HG03097 (cell line): ENCODE data around the gene PTPA.
"Not testable (repeated sequence)": the region's sequence is repeated elsewhere in the genome, so short reads cannot be mapped to it uniquely, and the experiment has no call there.

ENCODE experiments used
- ATAC-seq: cut with Tn5 transposase; IDR thresholded peaks from one replicate; pipeline ENCODE4 v1.9.1; 2021; ENCODE audit not compliant: unreplicated experiment, low FRiP score

Gene PTPA

DNA sequence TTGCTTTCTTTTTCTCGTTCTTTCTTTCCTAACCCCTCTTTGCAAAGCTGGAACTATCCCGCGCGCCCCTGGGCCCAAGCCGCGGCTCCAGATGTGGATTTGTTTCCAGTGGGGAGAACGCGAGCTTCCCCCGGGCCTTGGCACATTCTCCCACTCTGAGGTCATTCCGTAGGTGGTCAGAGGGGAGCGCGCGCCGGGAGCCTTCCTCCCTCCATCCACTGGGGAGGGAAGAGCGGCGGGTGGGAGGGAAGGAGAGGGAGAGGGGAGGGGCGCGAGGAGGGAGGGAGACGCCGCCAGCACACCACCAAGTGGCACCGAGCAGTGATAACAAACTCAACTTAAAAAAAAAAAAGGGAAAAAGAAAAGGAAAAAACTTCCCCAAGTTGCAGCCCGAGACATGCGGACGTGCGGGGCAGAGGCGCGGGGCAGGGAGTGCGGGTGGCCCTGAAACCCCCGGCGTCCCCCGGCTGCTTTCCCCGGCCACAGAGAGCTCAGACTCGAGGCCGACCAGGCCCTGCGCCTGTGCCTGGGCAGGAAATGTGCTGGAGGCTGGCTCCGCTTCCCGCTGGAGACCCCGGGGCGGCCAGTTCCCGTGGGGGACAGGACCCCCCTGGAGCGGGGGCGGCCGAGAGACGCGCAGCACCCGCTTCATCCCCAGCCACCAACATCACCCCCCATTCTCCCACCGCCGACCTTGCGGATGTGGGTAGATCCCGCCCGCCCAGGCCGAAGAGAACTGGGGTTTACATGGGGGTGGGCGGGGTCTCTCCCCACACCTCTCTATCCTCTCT lies 63.7 kb downstream of the PTPA start:
- ATAC-seq: no peak

DNA sequence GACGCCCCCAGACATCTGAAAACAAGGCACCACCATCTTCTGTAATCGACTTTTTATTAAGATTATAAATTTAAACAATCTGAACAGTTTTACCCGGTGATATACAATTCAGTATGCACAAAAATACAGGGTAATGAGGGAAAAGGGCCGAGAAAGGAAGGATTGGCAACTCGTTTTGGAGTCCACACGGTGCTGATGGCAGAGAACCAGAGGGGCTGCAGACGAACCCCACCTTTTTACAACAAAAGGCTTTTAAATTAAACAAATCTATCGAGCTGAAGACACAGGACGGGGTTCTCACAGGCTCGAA lies 64.3 kb downstream of the PTPA start:
- ATAC-seq: no peak

DNA sequence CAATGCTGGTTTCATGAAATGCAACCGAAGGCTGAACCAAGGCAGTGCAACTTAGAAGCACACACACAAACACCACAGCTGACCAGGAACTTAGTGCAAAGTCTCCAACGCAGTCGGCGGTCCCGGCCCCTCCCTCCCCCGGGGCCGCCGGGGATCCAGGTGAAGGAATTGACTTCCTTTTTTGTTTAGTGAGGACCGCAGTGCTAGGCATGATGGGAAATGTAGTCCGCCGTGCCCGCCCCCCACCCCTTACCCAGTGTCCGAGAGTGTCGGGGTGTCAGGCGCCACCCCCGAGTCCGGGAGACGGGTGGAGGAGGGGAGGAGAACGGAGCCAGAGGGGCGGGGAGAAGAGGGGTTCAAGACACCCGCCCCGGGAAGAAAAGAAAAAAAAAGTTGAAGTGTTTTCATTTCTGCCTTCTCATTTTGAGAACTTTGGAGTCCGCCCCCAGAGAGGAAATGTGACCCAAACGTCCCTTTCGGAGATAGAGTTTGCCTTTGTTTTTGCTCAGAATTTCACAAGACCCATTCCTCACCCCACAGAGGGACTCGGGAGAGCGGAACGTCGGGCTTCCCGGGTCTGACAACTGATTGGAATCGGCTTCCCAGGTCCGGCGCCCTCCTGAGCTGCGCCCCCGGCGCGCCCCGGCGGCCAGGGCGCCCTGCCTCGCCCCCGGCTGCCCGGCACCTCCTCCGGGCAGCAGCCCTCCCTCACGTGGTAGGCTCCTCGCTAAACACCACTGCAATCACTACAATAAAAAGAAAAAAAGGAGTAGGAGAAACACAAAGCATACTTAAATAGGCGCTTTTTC lies 64.8 kb downstream of the PTPA start:
- no peak for ATAC-seq

DNA sequence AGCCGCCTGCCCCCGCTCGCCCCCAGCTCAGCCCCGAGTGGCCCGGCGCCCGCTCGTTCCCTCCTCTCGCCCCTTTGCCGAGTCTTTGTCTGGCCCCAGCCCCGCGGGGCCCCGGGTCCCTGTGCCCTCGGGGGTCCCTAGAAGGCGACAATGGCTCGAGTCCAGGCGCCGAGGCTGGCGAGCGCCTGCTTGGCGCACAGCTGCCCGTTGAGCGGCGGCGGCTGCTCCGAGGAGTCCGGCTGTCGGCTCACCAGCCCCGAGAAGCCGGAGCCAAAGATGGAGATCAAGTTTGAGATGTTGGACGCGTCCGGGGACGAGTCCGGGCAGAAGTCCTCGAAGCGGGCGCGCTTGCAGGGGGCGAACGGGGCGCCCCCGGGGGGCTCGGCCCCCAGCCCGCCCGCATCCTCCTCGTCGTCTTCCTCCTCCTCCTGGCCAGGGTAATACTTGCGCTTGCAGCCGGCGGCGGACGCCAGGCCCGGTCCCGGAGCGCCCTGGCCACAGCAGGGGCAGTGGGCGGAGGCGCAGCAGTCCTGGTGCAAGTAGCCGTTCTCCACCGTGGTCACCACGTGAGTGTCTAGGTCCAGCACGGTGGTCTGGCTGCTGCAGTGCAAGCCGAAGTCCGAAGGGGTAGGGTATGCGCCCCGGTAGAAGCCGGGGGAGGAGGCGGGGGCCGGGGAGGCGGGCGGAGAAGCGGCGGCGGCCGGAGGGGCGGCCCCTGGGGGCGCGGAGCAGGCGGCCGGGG lies 65.7 kb downstream of the PTPA start:
- no peak for ATAC-seq

DNA sequence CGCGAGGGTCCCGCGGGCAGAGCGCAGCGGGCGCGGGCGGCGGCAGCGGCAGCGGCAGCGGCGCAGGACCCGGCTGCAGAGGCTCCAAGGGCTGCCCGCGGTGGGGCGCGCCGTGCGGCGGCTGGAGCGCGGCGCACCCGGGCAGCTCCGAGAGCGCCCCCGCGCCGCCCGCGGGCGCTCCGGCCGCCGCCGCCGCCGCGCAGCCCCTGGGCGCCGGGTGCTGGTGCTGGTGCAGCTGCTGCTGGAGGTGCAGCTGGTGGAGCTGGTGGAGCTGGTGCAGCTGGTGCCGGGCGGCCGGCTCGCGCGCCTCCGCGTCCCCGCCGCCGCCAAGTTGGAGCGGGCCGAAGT lies 66.2 kb downstream of the PTPA start:
- peak; percentile 12 for ATAC-seq

DNA sequence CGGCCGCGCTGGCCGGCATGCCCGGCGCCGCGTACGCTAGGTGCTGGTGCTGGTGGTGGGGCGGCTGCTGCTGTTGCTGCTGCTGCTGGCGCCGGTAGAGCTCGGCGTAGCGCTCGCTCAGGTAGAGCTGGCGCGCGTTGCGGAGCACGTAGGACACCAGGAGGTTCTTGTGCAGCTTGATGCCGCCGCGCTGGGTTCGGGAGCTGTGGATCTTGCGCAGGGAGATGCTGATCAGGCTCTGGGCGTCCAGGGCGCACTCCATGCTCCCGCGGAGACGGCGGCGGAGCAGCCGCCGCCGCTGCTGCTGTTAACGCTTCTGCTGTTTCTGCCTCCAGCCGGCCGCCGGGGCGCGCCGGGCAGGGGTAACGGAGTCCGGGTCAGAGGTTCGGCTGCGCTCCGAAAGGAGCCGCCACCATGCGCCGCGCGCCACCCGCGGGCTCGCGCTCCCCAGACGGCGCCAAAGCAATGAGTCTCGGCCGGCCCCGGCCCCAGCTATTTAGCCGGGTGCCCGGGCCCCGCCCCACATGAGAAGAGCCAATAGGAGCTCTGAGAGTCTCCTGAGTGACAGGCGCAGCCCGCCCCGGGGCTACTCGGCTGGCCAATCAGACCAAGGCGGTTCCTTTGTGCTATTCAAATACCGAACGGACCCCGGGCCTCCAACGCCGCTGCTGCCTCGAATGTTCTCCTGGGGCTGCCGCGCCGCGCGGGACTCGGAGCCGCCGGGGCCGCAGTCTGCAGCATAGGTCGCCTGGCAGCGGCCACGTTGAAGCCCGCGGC lies 66.8 kb downstream of the PTPA start, which contains the start of gene IER5L:
TSS of gene IER5L (minus strand) at position 471 of the 777 bp plus-strand sequence. CDS start at position 262, 209 bp downstream.
- peak; percentile 62 for ATAC-seq

DNA sequence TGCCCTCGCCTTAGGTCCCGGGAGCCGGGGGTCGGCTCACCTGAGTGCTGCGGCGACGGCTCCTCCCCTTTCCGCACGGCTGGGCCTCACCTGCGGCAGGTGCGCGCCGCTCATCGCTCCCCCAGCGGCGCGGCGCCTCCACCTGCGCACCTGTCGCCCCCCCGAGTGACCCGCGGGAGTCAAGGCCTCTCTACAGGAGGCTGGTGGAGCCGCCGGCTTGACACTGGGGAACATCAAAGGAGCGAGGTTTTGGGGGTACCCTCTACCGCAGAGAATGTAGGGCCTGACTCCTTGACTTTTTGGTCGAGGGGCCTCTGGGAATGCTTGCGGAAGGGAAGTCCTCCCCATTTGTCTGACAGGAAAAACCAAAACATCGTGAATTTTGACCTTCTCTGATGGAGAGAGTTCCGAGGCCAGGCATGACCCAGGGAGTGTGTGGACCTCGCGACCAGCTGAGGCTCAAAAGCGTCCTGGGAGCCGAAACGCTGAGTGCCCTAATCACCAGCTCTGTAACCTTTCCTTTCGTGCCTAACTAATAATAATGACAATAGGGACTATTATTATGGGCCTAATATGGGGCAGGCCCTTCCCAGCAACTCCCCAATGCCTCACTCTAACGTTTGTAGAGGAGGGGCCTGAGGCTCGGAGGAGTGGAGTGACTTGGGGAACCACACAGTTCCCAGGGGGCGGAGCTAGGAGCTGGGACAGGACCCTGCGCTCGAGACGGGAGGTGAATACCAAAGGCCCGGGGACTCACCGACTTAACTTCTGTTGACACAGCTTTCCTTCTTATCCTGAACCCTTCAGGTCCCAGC lies 67.6 kb downstream of the PTPA start:
- no peak for ATAC-seq

DNA sequence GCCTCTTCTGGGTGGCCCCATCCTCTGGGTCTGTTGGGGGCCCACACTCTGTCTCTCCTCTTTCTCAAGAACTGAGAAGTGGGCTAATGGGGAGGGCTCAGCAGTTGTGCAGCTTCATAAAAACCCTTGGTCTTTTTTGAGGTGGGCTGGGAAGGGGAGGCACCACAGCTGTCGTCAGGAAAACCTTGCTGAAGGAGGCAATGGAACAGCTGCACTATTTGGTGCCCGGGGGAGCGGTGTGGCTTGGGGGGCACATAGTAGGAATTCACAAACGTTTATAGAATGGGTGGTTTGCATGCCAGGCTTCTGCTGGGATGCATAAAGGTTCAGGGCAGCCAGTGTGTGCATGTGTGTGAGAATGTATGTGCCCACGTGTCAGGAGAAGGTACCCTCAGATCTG lies 70.0 kb downstream of the PTPA start:
- ATAC-seq: no peak

DNA sequence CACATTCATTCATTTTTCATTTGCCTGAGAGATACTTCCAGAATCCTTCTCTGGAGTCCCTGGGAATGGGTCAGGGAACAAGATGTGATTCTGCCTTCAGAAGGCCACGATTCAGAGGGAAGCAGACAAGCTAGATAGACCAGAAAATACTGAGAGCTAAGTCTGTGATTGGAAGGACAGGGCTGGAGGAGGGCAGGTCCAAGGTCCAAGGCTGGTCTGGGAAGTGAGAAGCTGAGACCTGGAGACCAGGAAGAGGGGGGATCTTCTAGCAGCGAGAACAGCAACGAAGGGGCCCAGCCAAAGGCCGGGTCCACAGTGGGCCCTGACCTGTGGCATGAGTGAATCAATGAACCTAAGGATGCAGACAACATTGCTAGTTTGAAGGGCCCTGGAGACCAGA lies 70.9 kb downstream of the PTPA start:
- no peak for ATAC-seq

DNA sequence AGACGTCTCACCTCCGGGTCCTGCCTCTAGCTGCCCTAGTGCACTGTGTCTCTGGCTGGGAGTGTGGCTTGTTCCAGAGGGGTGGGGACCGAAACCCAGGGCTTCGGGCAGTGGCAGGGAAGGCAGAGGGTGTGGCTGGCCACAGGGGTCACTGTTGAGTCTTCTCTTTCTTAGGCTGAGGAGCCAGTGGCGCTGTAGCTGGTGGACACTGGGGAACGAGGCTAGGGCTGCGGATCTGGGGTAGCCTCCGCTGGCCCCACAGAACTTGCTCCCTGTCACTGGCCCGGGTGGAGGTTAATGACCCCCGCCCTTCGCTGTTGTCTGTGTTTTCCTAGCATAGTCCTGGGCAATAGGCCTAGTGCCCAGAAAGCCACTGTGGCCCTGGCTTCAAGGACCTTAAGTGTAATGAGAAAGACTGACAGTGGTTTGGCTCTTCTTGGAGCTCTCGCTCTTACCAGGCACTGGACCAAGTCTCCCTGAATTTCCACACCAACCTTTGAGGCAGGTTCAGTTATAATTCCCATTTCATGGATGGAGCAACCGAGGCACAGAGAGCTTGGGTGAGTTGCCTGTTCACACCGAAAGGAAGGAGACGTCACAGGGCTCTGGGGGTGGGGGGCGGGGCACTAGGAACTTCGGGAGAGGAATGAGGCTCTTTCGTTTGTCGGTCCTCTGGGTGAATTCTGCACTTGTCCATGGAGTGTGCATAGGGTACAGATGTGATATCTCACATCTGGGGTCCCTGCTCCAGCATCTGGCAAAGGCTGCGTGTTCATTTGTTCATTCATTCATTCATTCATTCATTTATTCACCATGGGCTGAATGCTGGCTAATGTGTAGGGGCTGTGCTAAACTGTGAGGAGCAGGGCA lies 71.6 kb downstream of the PTPA start:
- ATAC-seq: no peak

DNA sequence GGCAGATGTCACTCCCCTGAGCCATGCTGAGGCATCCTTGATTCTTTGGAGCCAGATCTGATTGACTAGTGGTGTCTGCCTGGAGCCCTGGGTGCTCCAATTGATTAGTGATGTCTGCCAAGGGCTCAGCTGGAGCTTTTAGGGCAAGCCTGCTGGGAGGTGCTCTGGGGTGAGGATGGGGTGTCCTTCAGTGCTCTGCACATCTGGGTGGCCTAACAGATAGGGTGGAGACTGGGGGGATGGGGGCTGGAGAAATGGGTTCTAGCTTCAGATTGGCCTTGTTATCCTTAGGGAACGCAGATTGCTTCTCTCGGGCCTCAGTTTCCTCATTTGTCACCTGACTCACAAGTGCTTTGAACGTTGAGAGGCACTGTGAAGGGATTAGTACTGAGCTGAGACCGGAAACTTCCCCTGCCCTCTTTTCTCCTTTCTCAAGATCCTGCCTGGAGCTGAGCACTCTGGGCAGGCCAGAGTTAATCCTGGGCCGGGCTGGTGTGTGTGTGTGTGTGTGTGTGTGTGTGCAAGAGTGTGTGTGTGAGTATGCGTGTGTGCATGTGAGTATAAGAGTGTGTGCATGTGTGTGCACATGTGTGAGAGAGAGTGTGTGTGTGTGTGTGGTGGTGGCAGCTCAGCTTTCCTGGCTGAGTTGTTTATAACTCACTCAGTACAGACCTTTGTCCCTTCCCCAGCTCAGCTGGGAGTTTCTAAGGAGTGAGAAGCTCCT lies 72.4 kb downstream of the PTPA start:
- no peak for ATAC-seq

DNA sequence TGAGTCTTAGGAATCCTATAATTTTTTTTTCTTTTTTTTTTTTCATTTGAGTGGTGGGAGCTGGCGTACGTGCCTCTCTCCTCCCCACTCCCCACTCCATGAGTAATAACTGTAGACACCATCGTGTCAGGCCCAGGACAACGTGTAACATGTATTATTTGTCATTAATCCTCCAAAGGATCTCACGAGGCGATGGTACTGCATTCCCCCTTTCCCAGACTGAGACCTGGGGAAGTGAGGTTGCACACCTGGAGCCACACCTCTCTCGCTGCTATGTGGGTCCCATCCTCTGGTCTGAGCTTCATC lies 73.0 kb downstream of the PTPA start:
- ATAC-seq: no peak

DNA sequence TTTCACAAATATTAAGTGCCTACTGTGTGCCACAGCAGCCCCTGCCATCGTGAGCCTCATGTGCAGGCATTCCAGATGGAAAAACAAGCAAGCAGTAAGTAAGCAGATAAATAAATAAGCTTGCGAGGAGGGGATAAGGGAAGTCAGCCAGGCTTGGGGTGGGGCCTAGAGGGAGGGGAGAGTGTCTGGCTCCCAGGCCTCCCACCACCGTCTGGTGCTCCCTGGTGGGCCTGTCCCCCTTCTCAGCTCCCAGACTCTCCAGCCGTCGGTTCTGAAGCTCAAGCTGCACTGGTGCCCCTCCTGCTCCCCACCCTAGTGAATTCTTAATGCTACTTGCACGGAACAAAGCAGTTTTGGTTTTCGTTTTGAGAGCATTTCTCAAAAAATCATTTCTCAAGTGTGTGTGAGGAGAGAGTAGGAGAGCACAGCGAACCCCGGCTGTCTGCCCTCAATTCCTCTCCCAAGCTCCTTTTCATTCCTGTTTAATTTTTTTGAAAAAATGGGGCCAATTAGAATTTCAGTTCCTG lies 73.4 kb downstream of the PTPA start:
- no peak for ATAC-seq

DNA sequence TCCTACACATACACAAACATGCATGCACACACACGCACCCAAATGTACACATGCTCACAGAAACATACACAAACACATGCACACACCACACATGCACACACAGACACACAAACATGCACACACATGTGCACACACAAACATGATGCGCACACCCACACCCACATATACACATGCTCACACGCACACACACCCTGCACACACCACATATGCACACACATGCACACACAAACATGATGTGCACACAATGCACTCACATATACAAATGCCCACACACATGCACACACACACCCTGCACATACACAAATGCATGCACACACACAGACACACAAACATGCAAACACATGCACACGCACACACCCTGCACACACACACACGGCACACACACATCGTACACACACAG lies 74.2 kb downstream of the PTPA start:
- ATAC-seq: no peak

DNA sequence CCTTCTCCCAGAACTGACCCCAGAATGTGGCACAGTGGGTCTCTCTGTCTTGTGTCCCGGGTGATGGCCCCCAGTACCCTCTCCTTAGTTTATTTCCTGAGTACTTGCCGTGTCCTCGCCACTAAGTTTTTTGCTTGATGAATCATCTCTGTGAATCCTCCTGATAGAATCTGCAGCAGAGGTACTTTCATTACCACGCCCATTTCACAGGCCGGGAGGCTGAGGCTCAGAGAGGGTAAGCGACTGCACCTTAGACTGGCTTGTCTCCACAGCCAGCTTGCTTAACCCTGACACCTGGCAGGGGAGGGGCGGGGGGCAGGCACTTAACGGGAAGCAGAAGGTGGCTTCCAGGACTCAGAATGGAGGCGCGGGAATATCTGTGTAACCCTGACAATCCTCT lies 74.8 kb downstream of the PTPA start:
- ATAC-seq: no peak

DNA sequence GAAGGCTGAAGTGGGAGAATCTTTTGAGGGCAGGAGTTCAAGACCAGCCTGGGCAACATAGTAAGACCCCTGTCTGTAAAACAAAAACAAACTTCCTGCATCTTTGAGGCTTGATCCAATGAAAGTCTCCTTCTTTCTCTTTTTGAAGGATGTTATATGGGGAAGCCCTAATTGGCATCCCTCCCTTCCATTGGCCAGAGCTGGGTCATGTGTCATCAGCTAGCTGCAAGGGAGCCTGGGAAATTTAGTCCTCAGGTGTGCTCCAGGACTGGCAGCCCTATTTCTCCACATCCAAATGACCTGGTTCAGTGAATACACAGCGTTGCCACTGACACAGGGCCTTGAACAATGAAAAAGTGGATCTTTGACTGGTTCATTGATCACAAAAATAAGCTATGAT lies 75.8 kb downstream of the PTPA start:
- ATAC-seq: no peak

DNA sequence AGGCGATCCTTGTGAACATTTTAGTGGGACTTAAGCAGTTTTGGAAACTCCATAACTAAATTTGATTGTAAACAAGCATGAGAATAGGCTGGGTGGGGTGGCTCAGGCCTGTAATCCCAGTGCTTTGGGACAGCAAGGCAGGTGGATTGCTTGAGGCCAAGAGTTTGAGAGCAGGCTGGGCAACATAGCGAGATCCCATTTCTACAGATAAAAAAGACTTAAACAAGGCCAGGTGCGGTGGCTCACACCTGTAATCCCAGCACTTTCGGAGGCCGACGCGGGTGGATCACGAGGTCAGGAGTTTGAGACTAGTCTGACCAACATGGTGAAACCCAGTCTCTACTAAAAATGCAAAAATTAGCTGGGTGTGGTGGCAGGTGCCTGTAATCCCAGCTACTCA lies 78.8 kb downstream of the PTPA start:
- ATAC-seq: not testable (repeated sequence)

DNA sequence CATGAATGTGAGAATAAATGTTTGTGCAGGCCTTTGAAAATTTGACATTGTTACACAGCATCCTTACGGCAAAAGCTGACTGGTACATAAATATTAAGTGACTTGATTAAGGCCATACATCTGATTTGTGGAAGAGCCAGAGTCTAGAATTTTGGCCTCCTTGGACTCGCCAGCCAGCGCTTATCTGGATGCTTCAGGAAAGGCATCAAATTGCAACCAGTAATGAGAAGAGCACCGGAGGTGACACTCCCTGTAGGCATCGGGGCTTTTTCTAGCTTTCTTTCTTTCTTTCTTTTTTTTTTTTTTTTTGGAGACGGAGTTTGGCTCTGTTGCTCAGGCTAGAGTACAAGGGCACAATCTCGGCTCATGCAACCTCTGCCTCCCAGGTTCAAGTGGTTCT lies 80.0 kb downstream of the PTPA start:
- ATAC-seq: no peak
